Aorta (tissue), 5 donors: Measurements from ENCODE around the gene GMDS. TPM values are rescaled to one million over a fixed set of nuclear protein-coding genes. Genes with fewer than 3 reads are reported as not detected.

Experiments
- ATAC-seq: fragments of 200-7000 bp; cut with Tn5 transposase; one replicate; pipeline ENCODE4 v1.9.1; 2022; ENCODE audit warnings: moderate library complexity; ENCODE audit not compliant: low FRiP score
- DNase-seq, 2 donors: peaks; one replicate each; pipeline ENCODE4 v3.0.0-alpha.2; 2020
- H3K27ac ChIP-seq, 2 donors: one replicate each; pipeline ENCODE4 v1.5.1; 2013; ENCODE audit warnings: low read length in 2 of 2, mild to moderate bottlenecking in 2 of 2, moderate library complexity in 2 of 2, control low read depth in 1 of 2, inconsistent platforms in 1 of 2, low read depth in 1 of 2
- H3K27me3 ChIP-seq, 2 donors: one replicate each; pipeline ENCODE4 v1.6.1; 2013; ENCODE audit warnings: control low read depth in 1 of 2, low read length in 1 of 2, mild to moderate bottlenecking in 1 of 2, moderate library complexity in 1 of 2; ENCODE audit not compliant: insufficient read depth in 2 of 2, control insufficient read depth in 1 of 2
- H3K36me3 ChIP-seq, 2 donors: one replicate each; pipeline ENCODE4 v1.6.1; 2013; ENCODE audit warnings: control low read depth in 1 of 2, low read length in 1 of 2, mild to moderate bottlenecking in 1 of 2; ENCODE audit not compliant: insufficient read depth in 2 of 2, control insufficient read depth in 1 of 2
- H3K4me1 ChIP-seq, 2 donors: one replicate each; pipeline ENCODE4 v1.6.1; 2013; ENCODE audit warnings: low read length in 2 of 2, control low read depth in 1 of 2, mild to moderate bottlenecking in 1 of 2, moderate library complexity in 1 of 2; ENCODE audit not compliant: insufficient read depth in 2 of 2, control insufficient read depth in 1 of 2
- H3K4me3 ChIP-seq, 2 donors: one replicate each; pipeline ENCODE4 v1.5.1; 2013; ENCODE audit warnings: low read length in 2 of 2, control low read depth in 1 of 2, mild to moderate bottlenecking in 1 of 2
- H3K9me3 ChIP-seq: one replicate; pipeline ENCODE4 v1.6.1; 2013; ENCODE audit warnings: mild to moderate bottlenecking, low read length; ENCODE audit not compliant: control insufficient read depth
- WGBS, 2 donors: extraction: QIAGEN DNeasy Blood & Tissue Kit; methylation state at CpG; one replicate each; pipeline ENCODE4 v1.1.7; 2013; 5-methylcytosine and 5-hydroxymethylcytosine counted together
- intact Hi-C, 2 donors: fragments of 100-400 bp; cut with DNase I; formaldehyde crosslinking; loops; one replicate each; pipeline versions ENCODE4 v1.14.2 to v1.15.0; 2022
- polyA plus RNA-seq, 2 donors: library from polyadenylated mRNA; stranded (reverse); fragments of 200-250 nt; gene quantifications; one replicate each; pipeline ENCODE4 v1.2.3, GENCODE V29; 2013
- total RNA-seq, 2 donors: library from RNA; stranded (reverse); fragmentation: NEBNext Ultra II Directional; extraction: Animal tissue kit (Norgen Biotek cat#: 25700); gene quantifications; one replicate each; pipeline ENCODE4 v1.2.1, GENCODE V29; 2021
- donor health status: healthy with polysubstance abuse.
- donor health status: Bipolar disorder and iron deficiency.
- donor health status: DM: no; HTN: no; CAD: no.
- donor health status: DM: no; HTN: no; CAD: no.
- donor health status: DM: yes; HTN: yes; CAD: no.

GMDS gene
- total and polyA plus RNA-seq, 4 donors = 66.1 to 138 (median 84.9) TPM

DNA sequence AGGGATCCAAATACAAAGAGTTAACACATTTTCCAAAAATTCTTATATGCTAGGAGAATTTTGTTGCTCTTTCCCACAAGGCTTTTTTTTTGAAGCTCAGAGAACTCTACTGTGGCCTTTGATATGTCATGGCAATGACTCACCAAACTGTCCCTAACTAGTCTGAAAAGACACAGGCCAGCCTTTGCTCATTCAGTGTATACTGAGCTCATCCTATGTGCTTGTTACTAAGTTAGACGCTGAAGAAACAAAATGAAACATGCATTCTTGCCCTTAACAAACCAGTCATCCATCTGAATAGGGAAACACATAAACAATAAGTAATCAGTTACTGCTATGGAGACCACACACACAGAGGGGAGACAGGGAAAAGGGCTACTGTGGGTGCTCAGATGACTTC lies 343.8 kb downstream of the GMDS start:
- H3K27me3 ChIP-seq = no peaks in the 10 kb centered on the region
- H3K36me3 ChIP-seq = no peaks in the 10 kb centered on the region
- H3K27ac ChIP-seq = peak overlapping the region; percentile 16 to 53
- H3K4me1 ChIP-seq = peaks cover 6 to 9% of the 10 kb centered on the region in 2 donors
- 3 to 13% methylated on average over 1 of the region's 1 CpG for WGBS, 2 donors
- intact Hi-C loops = loop anchor here (5.0 to 10.0 kb wide), 5 partner anchors 133 to 731 kb away; no protein-coding TSS in a partner anchor
- no peak for ATAC-seq
- no peaks in the 10 kb centered on the region for H3K9me3 ChIP-seq
- no peak overlapping the region for H3K4me3 ChIP-seq
- no peak for DNase-seq

DNA sequence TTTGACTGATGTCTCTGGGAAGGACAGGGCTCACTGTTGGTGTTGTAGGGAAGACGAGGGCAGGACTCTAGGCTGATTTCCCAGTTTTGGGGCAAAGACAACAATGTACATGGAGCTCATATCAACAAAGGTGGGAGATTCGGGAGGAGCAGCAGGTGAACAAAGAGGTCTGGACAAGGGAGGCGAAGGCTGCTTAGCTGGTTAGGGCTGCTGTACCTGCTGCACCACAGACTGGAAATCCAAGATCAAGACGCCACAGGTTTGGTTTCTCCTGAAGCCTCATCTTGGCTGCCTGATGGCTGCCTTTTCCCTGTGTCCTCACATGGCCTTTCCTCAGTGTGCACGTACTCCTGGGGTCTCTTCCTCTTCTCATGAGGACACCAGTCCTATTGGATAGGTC lies 348.5 kb downstream of the GMDS start:
- Histone ChIP-seq H3K4me3 (no peak overlapping the region), H3K9me3 (no peaks in the 10 kb centered on the region), H3K4me1 (peaks cover 6 to 13% of the 10 kb centered on the region in 2 donors), H3K27me3 (no peaks in the 10 kb centered on the region), H3K27ac (no peak overlapping the region), H3K36me3 (no peaks in the 10 kb centered on the region)
- DNase-seq (no peak), ATAC-seq (no peak)
- intact Hi-C loops = loop anchor here in 1 of 2 donors (5.0 to 10.0 kb wide), 3 partner anchors 195 to 738 kb away; no protein-coding TSS in a partner anchor
- whole genome bisulfite sequencing, 2 donors = 92 to 95% methylated on average over 5 of the region's 5 CpGs

DNA sequence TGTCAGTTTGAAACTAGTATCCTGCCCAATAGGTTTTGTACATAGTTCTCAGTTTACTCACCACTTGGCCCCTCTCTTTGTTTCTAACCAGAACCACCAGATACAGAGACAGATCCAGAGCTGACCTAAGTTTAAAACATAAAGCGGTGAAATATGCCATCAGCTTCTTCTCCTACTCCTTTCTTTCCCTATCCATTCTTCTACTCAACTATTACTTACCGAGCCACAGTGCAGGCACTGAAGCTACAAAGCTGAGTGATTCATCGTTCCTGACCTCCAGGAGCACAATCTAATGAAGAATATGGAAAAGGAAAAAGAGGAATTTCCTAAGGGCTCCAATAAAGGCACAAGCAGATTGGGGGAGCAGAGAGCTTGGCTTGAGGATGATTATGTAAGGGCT lies 349.7 kb downstream of the GMDS start:
- Histone ChIP-seq H3K4me3 (no peak overlapping the region), H3K9me3 (no peaks in the 10 kb centered on the region), H3K27me3 (no peaks in the 10 kb centered on the region), H3K36me3 (no peaks in the 10 kb centered on the region), H3K27ac (peak overlapping the region; percentile 64 to 75), H3K4me1 (peaks cover 2 to 13% of the 10 kb centered on the region in 2 donors)
- ATAC-seq = no peak
- no peak for DNase-seq
- WGBS, 2 donors = 19% methylated on average over 3 of the region's 3 CpGs
- intact Hi-C loops = loop anchor here in 1 of 2 donors (5.0 to 10.0 kb wide), 3 partner anchors 193 to 739 kb away; no protein-coding TSS in a partner anchor

DNA sequence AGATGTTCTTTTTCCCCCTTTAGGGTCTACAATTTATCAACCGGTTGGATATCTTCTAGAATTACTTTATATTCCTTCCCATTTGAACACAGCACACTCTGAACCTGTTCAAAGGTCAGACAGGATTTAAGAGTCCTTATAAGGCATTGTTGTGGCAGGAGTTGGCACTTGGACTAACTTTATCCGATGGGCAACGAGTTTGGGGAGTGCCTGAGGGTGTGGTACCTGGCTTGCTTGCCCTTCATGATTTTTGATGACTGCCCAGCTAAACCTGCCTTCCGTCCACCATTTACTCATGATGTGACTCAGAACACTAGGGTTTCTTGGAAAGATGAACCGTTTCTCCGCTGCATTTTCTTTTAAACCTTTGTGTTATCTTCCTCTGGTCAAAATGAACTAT lies 350.5 kb downstream of the GMDS start:
- H3K4me3 ChIP-seq = no peak overlapping the region
- ATAC-seq (peak; percentile 61), DNase-seq (peak in 1 of 2 donors; percentile 66)
- peak overlapping the region; percentile 64 to 75 for H3K27ac ChIP-seq
- H3K4me1 ChIP-seq = peaks cover under 1 to 11% of the 10 kb centered on the region in 2 donors
- H3K9me3 ChIP-seq = no peaks in the 10 kb centered on the region
- no peaks in the 10 kb centered on the region for H3K36me3 ChIP-seq
- WGBS, 2 donors = 6 to 10% methylated on average over 6 of the region's 6 CpGs
- H3K27me3 ChIP-seq = no peaks in the 10 kb centered on the region
- intact Hi-C loops = loop anchor here in 1 of 2 donors (5.0 to 10.0 kb wide), 4 partner anchors 193 to 740 kb away; no protein-coding TSS in a partner anchor

DNA sequence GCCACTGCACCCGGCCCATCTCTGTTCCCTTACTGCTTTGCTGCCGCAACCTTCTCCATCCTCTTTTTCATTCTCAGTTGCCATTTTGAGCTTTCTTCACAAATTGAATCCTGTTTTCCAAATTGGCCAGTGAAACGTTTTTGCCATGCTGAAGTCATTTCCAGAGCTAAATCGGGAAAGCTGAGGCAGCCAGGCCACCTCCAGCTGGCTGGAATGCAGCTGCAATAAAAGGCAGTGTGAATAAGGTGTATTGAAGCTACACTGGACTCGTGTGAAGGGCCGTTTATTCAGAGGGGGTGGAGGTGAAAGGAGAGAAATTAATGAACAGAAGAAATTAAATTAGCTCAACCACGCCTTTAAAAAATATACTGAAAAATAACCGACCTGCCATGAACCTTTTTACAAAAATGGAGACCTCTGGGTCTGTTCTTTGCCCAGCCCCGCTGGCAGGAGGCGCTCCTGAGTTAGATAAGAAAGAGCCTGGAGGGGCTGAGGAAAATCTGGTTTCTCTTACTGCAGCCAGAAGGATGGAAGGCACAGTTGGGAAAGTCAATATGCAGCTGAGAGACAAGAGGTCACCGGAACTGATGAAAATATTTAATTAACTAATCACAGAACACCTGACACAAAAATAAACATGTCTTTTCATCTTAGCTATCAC lies 351.8 kb downstream of the GMDS start:
- ATAC-seq (peak; percentile 51), DNase-seq (no peak)
- Histone ChIP-seq H3K27ac (peak overlapping the region; percentile 93 to 94), H3K27me3 (no peaks in the 10 kb centered on the region), H3K4me3 (no peak overlapping the region), H3K36me3 (no peaks in the 10 kb centered on the region), H3K9me3 (no peaks in the 10 kb centered on the region), H3K4me1 (peaks cover 0 to 10% of the 10 kb centered on the region in 2 donors)
- 17 to 20% methylated on average over 11 of the region's 11 CpGs for WGBS, 2 donors
- intact Hi-C loops = loop anchor here in 1 of 2 donors (5.0 to 10.0 kb wide), 2 partner anchors 209 to 741 kb away; no protein-coding TSS in a partner anchor

DNA sequence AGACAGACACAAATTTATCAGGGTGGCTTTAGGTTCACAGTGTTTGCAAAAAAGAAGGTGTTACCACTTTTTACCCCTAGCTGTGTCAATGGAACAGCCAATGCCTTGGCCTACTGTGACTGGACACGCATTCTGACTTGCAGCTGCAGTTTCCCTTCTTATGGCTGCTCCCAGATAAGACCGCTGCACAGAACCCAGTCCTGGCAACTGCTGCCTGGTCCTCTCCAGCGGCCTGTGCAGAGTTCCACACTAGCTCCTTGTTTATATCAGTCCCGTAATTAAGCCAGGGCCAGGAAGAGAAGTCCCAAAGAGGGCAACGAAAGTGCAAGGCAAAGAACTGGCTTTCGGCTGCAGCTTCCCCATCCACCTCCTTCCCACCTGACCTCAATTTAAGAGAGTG lies 352.7 kb downstream of the GMDS start:
- WGBS, 2 donors = 38 to 40% methylated on average over 6 of the region's 6 CpGs
- no peak overlapping the region for H3K4me3 ChIP-seq
- ATAC-seq (no peak), DNase-seq (no peak)
- H3K4me1 ChIP-seq = peaks cover 0 to 9% of the 10 kb centered on the region in 2 donors
- H3K36me3 ChIP-seq = no peaks in the 10 kb centered on the region
- peak overlapping the region; percentile 31 to 77 for H3K27ac ChIP-seq
- intact Hi-C loops = loop anchor here in 1 of 2 donors (5.0 to 10.0 kb wide), 2 partner anchors 210 to 742 kb away; no protein-coding TSS in a partner anchor
- no peaks in the 10 kb centered on the region for H3K27me3 ChIP-seq
- no peaks in the 10 kb centered on the region for H3K9me3 ChIP-seq

DNA sequence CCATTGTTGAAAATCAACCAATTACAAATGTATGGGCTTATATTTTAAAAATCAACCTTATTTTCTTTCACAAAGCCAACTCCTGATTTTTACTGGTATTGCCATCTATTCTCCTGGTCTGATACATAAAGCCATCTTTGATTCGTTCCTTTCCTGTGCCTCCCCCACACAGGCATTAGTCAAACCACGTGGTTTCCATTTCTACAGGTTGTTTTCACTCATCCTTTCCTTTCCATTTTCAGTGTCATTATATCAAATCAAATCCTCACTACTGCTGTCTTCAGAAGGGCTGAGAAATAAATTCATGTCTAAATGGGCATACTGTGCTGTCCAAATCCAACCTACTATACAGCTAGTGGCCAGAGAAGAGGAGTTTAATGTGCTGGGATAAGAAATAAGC lies 354.4 kb downstream of the GMDS start:
- no peak for DNase-seq
- H3K4me1 ChIP-seq = peaks cover 0 to 7% of the 10 kb centered on the region in 2 donors
- H3K27me3 ChIP-seq = no peaks in the 10 kb centered on the region
- H3K9me3 ChIP-seq = no peaks in the 10 kb centered on the region
- intact Hi-C loops = loop anchor here in 1 of 2 donors (5.0 to 10.0 kb wide), 2 partner anchors 211 to 744 kb away; no protein-coding TSS in a partner anchor
- H3K27ac ChIP-seq = no peak overlapping the region
- no peak for ATAC-seq
- no peaks in the 10 kb centered on the region for H3K36me3 ChIP-seq
- H3K4me3 ChIP-seq = no peak overlapping the region
- WGBS, 2 donors = 93 to 94% methylated on average over 2 of the region's 2 CpGs

DNA sequence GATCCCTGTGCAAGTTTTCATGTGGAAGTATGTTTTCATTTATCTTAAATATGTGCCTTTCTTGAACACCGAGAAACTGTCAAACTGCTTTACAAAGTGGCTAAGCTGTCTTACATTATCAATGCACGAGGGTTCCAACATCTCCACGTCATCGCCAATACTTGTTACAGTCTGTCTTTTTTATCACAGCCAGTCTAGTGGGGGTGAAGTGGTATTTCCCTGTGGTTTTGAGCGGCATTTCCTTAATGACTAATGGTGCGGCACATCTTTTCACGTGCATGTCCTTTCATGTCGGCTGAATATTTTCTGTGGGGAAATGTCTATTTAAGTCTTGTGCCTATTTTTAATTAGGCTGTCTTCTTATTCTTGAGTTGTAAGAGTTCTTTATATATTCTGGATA lies 355.3 kb downstream of the GMDS start:
- Histone ChIP-seq H3K9me3 (no peaks in the 10 kb centered on the region), H3K27ac (no peak overlapping the region), H3K27me3 (no peaks in the 10 kb centered on the region), H3K4me3 (no peak overlapping the region), H3K4me1 (peaks cover 0 to 7% of the 10 kb centered on the region in 2 donors), H3K36me3 (no peaks in the 10 kb centered on the region)
- ATAC-seq (no peak), DNase-seq (no peak)
- WGBS, 2 donors = 93 to 95% methylated on average over 8 of the region's 8 CpGs
- intact Hi-C loops = loop anchor here in 1 of 2 donors (5.0 to 10.0 kb wide), 2 partner anchors 212 to 745 kb away; no protein-coding TSS in a partner anchor
